ENCODE measurements around the gene DSCAM.
"Not testable (repeated sequence)": the region's sequence is repeated elsewhere in the genome, so short reads cannot be mapped to it uniquely, and the experiment has no call there.

Gene DSCAM

GRCh38 chr21:40276001-40276400 is 571.0 kb downstream of the DSCAM start:
- no peak for DNase-seq

- no peak for DNase-seq
Observed at GRCh38 chr21:40272037-40272436, 574.9 kb downstream of the DSCAM start.

- no peak for DNase-seq
Observed at GRCh38 chr21:40271164-40271563, 575.8 kb downstream of the DSCAM start.

GRCh38 chr21:40270047-40270446 is 576.9 kb downstream of the DSCAM start:
- DNase-seq = no peak

- DNase-seq = no peak
Observed at GRCh38 chr21:40269239-40269638, 577.7 kb downstream of the DSCAM start.

- not testable (repeated sequence) for DNase-seq
Observed at GRCh38 chr21:40258456-40258855, 588.5 kb downstream of the DSCAM start.

- DNase-seq = no peak
Observed at GRCh38 chr21:40257342-40257741, 589.6 kb downstream of the DSCAM start.

GRCh38 chr21:40255518-40256444 is 591.2 kb downstream of the DSCAM start:
- no peak for DNase-seq

- DNase-seq = no peak
Observed at GRCh38 chr21:40254540-40255465, 592.2 kb downstream of the DSCAM start.

GRCh38 chr21:40253112-40253511 is 593.8 kb downstream of the DSCAM start:
- no peak for DNase-seq

- DNase-seq = no peak
Observed at GRCh38 chr21:40250514-40251294, 596.3 kb downstream of the DSCAM start.

GRCh38 chr21:40244981-40245380 is 602.0 kb downstream of the DSCAM start:
- no peak for DNase-seq

- DNase-seq = no peak
Observed at GRCh38 chr21:40243685-40244084, 603.3 kb downstream of the DSCAM start.

- no peak for DNase-seq
Observed at GRCh38 chr21:40242586-40243265, 604.2 kb downstream of the DSCAM start.

GRCh38 chr21:40235528-40235927 is 611.4 kb downstream of the DSCAM start:
- DNase-seq = no peak

GRCh38 chr21:40231979-40232378 is 615.0 kb downstream of the DSCAM start:
- no peak for DNase-seq

GRCh38 chr21:40227096-40227495 is 619.9 kb downstream of the DSCAM start:
- DNase-seq = no peak

- DNase-seq = no peak
Observed at GRCh38 chr21:40215941-40216340, 631.0 kb downstream of the DSCAM start.

- no peak for DNase-seq
Observed at GRCh38 chr21:40210251-40210650, 636.7 kb downstream of the DSCAM start.

- no peak for DNase-seq
Observed at GRCh38 chr21:40208948-40209345, 638.0 kb downstream of the DSCAM start.

GRCh38 chr21:40208206-40208947 is 638.6 kb downstream of the DSCAM start:
- DNase-seq = no peak
